ENCODE measurements around the gene RANBP3L.

Gene RANBP3L

GRCh38 chr5:36244076-36244475 lies 57.6 kb downstream of the RANBP3L start:
- in situ Hi-C loops (cut with HindIII; ENCODE audit: low sequenced_read_pairs) = no loop called here

DNA sequence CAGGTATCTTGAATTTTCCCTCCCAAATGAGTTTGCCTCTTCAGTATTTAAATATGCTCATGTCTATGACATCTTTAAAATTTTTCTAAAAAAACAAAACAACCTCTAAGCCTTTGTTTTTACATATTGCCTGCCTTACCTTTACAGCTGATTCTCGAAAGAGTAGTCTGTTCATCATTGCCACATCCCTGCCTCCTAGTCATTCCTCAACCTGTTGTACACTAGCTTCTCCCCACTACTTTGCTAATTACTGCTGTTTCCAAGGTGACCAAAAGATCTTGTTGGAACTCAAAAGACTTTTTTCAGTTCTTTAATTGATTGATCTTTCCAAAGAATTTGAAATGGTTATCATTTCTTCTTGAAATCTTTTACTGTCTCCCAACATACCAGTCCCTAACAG lies 58.0 kb downstream of the RANBP3L start:
- in situ Hi-C loops (cut with HindIII; ENCODE audit: low sequenced_read_pairs) = no loop called here

DNA sequence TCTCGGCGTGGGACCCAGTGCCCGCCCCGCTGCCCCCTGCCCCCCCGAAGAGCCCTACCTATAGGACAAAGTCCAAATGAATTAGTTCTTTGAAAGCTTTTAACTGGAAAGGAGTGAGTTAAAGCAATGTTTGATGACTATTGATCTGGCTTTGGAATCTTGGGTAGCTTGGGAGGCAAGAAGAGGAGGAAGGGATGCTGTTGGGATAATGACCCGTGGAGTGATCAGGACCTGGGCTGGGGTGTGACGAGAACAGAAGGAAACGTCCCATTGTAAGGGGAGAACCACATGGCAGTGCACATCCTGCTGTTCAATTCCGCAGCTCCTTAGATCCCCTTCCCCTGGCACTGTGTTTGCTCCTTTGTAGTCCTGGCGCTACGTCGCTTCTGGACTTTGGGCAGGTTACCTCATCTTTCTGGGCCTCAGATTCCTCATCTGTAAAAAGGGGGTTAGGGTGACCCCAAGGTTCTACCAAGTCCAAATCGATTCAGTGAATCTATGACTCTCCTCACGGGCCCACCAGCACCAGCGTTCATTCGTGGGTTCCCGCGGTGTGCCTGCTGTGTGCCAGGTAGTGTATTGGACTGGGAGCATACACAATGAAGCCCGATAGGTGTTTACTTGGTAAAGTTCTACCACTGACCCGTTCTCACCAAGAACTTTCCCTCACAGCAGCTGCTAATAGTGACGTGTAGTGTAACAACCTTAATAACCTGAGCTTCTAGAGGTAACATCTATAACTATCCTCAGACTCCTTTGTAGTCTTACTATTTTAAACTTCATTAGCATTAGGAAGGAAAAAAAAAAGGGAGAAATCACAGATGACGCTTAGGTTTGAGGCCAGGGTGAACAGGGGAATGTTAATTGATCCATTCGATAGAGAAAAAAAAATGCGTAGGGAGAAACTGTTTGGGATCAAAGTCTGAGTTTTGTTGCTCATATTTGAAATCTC lies 58.9 kb downstream of the RANBP3L start:
- in situ Hi-C loops (cut with HindIII; ENCODE audit: low sequenced_read_pairs) = no loop called here

DNA sequence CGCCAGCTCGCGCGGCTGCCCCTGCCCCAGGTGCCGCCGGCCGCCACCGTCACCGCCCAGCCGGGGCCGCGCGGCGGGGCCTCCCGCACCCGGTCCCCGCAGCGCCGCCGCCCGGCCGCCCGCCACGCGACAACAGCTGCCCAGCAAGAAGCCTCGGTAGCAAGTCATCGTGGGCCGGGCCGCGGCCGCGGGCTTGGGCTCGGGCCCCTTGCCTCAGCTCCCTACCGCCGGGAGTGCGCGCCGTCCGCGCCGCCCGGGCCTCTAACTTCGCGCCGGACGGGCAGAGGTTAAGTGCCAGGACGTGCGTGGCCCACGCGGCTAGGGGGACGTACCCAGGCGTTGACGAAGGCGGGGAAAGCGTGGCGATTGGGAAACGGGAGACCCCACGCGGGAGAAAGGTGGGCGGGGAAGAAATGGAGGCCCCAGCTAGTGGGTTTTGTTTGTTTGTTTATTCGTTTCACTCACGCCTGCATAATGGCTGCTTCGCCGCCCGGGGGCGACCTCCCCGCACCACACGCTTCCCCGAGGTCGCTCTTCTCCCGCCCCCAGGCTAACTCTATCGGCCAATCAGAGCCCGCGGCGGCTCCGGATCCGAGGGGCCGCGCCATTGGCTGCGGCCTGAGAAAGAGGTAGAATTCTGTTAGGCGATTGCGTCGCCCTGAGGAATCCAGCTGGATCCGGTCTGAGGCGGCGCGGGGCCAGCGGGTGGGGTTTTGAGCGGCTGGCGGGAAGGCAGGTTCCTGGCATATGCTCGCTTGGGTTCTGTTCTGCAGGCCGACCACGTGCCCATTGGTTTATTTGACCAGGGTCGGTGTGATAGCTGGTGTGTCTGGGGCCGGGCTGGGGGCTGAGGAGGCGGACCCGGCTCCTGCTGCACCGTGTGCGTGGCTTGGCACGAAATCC lies 59.8 kb downstream of the RANBP3L start, which contains the start of gene NADK2:
Gene NADK2 (minus strand): TSS at position 295 of the 903 bp plus-strand sequence. CDS start 127 bp downstream, at position 168.
- in situ Hi-C loops (cut with HindIII; ENCODE audit: low sequenced_read_pairs) = no loop called here

DNA sequence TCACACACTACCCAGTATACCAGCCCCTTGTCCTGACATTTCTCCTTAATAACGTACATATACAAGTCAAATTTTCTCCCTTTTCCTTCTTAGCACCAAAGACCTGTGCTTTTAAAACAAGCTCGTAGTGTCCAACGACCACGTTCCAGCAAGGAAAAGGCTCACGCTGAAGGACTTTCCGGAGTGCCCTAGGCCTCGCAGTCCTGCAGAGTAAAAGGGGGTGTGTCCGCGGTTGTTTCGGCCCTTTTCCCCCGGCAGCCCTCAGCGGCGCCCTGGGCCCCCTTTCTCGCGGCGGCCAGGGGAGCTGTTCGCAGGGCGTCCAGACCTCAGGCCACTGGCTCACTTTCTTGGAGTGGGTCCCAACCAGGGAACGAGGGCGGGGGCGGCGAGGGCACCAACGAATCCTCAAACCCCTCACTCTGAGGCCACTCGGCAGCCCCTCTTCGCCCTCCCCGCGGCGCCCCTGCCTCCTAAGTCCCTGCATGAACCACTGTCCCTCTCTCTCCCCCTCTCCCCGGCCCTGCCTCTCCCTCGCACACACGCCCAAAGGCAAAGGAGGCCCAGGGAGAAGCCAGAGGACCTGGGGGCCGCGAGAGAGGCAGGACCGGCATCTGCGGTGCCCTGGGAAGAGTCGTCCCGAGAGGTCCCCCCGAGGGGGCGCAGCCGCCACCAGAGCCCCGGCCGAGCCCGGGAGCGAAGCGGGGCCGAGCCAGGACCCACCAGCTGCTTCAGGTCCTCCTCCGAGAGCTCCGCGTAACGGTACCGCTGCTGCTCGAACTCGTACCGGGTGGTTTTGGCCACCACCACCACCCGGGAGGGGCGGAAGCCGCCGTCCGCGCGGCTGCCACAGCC lies 60.7 kb downstream of the RANBP3L start:
- in situ Hi-C loops (cut with HindIII; ENCODE audit: low sequenced_read_pairs) = no loop called here

DNA sequence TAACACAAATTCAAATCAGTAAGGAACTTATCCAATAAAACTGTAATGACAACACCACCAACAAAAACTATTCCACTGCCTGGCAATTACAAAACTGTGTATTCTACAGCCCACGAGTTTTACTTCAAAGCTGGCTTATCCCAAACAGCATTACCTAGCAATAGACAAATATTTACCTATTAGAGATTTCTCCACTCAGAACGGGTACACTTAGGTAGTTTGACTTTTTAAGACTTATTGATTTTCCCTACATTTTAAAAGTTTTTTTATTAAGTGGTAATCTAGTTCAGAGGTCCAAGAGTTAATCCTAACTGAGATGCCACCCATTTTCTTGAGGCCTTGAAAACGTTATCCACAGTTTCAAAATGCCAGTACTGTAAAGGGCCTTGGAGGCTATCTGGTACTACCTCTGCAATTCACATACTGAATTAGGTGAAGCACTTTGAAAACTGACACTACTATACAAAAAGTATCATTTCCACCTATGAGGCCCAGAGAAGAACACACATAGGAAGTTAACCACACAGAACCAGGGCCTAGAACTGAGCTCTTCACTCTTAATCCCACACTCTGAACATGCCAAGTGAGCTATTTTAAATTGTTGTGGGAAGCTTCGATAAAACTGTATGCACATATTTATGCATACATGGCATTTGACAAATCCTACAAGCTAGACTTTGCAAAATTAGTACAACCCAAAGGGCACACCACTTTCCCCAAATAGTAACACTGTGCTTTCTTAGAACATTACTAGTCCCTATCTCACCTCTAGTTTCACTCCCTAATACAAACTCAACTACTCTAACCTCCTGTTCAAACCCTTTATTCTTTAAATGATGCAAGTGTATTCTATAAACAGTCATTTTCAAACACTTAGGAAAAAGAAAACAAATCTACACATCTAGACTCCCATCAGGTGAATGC lies 62.1 kb downstream of the RANBP3L start:
- in situ Hi-C loops (cut with HindIII; ENCODE audit: low sequenced_read_pairs) = no loop called here

GRCh38 chr5:36238502-36239295 lies 63.0 kb downstream of the RANBP3L start:
- in situ Hi-C loops (cut with HindIII; ENCODE audit: low sequenced_read_pairs) = no loop called here

DNA sequence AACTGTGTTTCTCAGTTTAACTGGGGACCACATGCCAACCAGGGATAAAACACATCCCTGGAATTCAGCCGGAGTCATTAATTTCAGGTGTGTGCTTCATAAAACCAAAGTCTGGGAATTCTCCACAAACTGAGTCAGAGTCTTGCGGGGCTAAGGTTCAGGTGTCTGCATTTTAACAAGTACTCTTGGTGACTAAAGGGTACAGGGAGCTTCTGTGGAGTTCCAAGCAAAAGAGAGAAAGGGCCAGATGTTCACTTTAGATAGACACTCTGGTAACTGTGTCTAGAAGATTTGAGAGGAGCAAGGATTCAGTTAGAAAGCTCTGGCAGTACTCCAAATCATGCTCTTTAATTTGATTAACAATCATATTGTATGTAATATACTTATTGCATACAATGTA lies 64.0 kb downstream of the RANBP3L start:
- in situ Hi-C loops (cut with HindIII; ENCODE audit: low sequenced_read_pairs) = no loop called here

DNA sequence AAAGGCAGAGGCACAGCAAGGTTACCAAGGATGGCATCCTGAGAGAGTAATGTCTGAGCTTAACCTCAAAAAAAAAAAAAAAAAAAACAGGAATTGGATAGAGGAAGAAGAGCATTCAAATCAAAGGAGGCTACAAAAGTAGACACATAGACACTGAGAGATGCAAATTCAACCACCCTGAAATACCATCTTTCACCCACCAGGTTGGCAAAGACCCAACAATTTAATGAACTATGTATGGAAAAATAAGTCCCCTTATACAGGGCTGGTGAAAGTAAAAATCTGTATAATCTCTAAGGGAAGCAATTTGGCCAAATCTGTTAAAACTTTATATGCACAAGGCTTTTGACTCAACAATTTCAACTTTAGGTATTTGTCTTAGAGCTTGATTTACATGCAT lies 64.9 kb downstream of the RANBP3L start:
- in situ Hi-C loops (cut with HindIII; ENCODE audit: low sequenced_read_pairs) = no loop called here

DNA sequence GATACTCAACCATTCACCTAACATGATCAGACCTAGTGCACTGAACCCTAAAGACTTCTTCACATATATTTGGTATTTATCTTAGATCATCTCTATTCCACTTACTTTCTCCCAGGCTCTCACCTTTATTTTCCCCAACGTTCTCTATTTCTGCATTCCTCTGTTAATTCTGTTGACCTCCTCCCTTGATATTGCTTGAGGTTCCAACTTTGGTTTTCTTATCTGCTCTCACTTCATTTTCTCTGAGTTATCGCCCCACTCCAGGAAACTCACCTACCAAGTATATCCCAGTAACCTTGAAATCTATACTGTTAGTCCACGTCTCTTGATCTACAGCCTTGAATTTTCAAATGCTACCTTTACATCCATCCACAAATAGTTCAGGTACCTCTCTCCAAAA lies 69.2 kb downstream of the RANBP3L start:
- in situ Hi-C loops (cut with HindIII; ENCODE audit: low sequenced_read_pairs) = no loop called here

- in situ Hi-C loops (cut with HindIII; ENCODE audit: low sequenced_read_pairs) = no loop called here
Measured at GRCh38 chr5:36230151-36230790, 71.4 kb downstream of the RANBP3L start.

DNA sequence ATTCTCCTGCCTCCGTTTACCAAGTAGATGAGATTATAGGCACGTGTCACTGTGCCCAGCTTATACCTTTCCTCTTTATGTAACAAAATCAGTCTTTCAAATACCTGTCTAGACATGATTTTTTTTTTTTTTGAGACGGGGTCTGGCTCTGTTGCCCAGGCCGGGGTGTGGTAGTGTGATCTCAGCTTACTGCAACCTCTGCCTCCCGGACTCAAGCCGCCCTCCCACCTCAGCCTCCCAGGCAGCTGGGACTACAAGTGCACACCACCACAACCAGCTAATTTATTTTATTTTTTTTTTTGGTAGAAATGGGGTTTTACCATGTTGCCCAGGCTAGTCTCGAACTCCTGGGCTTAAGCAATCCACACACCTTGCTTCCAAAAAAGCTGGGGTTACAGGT lies 73.2 kb downstream of the RANBP3L start:
- in situ Hi-C loops (cut with HindIII; ENCODE audit: low sequenced_read_pairs) = no loop called here

GRCh38 chr5:36227046-36227445 lies 74.7 kb downstream of the RANBP3L start:
- in situ Hi-C loops (cut with HindIII; ENCODE audit: low sequenced_read_pairs) = no loop called here

DNA sequence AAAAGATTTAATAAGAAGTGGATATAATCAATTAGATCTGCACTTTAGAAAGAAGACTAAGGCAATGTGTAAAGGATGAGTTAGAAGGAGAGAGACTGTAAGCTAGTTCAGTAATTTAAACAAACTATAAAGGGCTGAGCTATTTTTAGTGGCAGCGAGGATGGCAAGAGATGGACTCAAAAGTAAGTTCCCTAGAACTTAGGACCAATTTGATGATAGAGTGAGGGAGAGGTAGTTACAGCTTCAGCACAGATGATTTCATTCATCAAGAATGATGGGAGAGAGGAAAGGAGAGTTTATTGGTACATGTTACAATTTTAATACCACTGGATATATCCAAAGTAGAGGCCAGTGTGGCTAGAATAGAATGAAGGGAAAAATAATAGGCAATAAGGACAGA lies 79.1 kb downstream of the RANBP3L start:
- in situ Hi-C loops (cut with HindIII; ENCODE audit: low sequenced_read_pairs) = no loop called here

DNA sequence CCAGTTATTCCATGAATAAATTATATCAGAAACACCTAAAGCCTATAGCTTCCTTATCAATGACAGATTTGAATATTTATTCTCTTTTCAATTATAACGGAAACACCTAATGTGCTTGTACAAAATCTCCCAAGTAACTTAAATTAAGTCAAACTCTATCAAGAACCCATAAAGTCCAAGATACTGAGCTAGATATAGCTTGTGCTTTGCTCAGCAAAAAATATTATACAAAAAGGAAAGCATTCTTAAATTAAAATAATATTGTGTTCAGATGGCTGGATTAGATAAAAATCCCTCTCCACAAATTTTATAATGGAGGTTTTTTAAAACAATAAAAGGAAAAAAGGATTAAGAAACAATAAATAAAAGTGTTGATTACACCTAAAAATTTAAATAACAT lies 83.7 kb downstream of the RANBP3L start:
- in situ Hi-C loops (cut with HindIII; ENCODE audit: low sequenced_read_pairs) = no loop called here

DNA sequence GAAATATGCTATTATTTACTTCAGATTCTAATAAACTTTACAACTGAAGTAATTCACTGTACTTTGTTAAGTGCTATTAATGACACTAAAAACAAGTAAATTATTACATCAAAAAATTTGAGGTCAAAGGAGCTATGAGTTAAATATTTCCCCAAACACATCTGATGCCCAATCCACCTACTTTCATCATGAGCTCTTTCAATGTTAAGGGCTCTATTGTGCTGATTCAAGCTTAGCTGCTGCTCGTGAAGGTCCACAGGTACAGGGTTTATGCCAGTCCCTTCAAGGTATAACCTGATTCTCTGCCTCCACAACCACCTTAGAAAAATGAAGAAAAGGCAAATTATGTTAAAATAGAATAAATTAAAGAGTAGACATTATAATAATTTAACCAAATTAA lies 84.1 kb downstream of the RANBP3L start:
- in situ Hi-C loops (cut with HindIII; ENCODE audit: low sequenced_read_pairs) = no loop called here

GRCh38 chr5:36215910-36216309 lies 85.8 kb downstream of the RANBP3L start:
- in situ Hi-C loops (cut with HindIII; ENCODE audit: low sequenced_read_pairs) = no loop called here

DNA sequence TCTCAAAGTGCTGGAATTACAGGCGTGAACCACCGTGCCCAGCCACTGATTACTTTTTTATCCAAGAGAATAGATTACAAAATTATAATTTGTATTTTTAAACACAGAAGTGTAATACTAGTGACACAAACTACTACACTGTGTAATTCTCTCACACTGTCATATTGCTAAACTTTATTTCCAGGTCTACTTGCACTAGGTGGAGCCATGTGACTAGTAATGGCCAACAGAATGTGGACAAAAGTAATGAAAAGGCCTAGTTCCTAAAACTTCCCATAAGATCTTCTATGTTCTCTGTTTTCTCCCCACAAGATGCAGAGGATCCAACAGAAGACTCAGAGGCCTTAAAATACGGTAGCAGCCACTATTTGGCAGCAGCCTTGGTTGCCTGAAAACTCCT lies 87.3 kb downstream of the RANBP3L start:
- in situ Hi-C loops (cut with HindIII; ENCODE audit: low sequenced_read_pairs) = no loop called here
